B cell (primary cell): ENCODE measurements around the gene CES4A.

Experiments
- CTCF ChIP-seq: fragments of 200-600 bp; IDR thresholded peaks from one replicate; pipeline ENCODE4 v1.8.0; 2022; ENCODE audit warnings: antibody characterized with exemption, mild to moderate bottlenecking
- EZH2 ChIP-seq: IDR thresholded peaks from 2 replicates; pipeline ENCODE4 v1.6.1; 2012; ENCODE audit warnings: borderline replicate concordance, low read depth, mild to moderate bottlenecking, moderate library complexity, low read length; ENCODE audit not compliant: insufficient read depth, poor library complexity, severe bottlenecking

GRCh38 chr16:67016681-67017420 is 28.5 kb downstream of the CES4A start:
- TF ChIP-seq CTCF (no peak), EZH2 (no peak)
